ENCODE measurements around the gene COL28A1.

Gene COL28A1

DNA sequence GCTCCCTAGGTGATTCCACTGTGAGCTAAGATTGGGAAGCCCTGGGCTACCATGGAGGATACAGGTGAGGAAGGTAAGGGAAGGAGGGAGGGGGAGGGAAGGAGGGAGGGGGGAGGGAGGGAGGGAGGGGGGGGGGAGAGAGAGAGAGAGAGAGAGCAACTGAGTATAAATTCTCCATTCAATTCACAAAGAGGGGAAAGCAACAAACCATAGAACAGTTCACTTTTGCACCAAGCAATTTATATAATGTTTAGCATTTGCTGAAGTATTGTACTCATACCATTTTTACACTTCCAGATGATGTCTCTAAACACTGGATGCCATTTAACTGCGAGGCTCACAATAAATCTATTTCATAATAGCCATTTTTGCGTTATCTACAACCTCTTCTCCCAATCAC, 118.3 kb downstream of the COL28A1 start:
- no peaks in the 10 kb centered on the region for H3K9me3 ChIP-seq (ENCODE audit: control insufficient read depth, insufficient read depth, low read depth, low read length)
- H3K36me3 ChIP-seq (ENCODE audit: control insufficient read depth in 2 of 2, insufficient read depth in 1 of 2, low read length in 2 of 2): no peaks in the 10 kb centered on the region
- CTCF ChIA-PET: interaction anchor here (0.9 kb wide), 1 partner anchor 312 kb away, joined by 4 read pairs; no protein-coding TSS in a partner anchor
- H3K27ac ChIP-seq (ENCODE audit: extremely low read depth, low read depth, low read length): no peak overlapping the region
- TF ChIP-seq ZNF138 (tag by site-specific recombination; IDR thresholded peaks at IDR 0.05; ENCODE audit: borderline replicate concordance): no peak
- TF ChIP-seq MEIS1 (CRISPR knock-in tag; IDR thresholded peaks at IDR 0.05; ENCODE audit: borderline replicate concordance): no peak
- no peak for TF ChIP-seq ZNF311 (tag by site-specific recombination; IDR thresholded peaks at IDR 0.05; ENCODE audit: borderline replicate concordance)
- TF ChIP-seq ZNF670 (tag by site-specific recombination; IDR thresholded peaks at IDR 0.05; ENCODE audit: low read depth): no peak
- no peak for TF ChIP-seq ZXDB (tag by site-specific recombination; IDR thresholded peaks at IDR 0.05)
- no peak for TF ChIP-seq ZNF157 (tag by site-specific recombination; IDR thresholded peaks at IDR 0.05)
- POLR2A ChIA-PET: no interaction called here
- H3K4me3 ChIP-seq (ENCODE audit: low read depth, low read length): no peak overlapping the region
- H3K4me1 ChIP-seq (ENCODE audit: control insufficient read depth, insufficient read depth, low read length): no peaks in the 10 kb centered on the region

DNA sequence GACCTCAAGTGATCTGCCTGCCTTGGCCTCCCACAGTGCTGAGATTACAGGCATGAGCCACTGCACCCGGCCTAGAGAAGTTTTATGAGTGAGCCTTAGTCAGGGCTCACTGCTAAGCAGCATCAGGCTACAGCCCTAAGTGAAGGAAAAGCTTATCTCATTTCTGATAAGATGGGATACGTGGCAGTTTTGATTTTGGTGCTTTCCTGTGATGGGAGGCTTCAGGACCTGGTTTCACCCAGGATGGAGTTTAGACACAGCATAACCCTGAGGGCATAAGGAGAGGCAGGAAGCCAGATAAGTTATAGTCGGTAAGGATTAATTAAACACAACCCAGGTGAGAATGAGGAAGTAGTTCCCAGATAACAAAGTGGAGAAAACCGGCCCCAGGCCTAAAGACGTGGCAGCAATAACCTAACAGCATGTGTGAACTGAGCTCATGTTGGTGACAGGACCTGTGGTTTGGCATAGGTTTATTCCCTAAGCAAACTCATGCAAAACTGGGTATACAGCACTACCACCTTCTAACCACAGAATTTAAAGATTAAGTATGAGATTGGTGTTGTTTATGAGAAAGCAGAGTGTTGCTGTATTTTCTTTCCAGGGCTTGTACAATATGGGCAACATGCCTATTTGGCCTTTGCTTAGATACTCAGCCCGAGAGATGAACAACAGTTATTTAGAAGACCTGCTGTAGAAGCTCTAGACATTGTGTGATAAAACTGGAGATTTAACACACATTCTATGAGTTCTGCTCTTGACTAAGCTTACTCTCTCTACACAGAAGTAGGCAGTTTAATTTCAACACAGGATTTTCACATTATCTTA, 119.4 kb downstream of the COL28A1 start:
- no peak overlapping the region for H3K4me3 ChIP-seq (ENCODE audit: low read depth, low read length)
- TF ChIP-seq ZNF239 (tag by site-specific recombination; IDR thresholded peaks at IDR 0.05) (no peak), IKZF3 (tag by site-specific recombination; IDR thresholded peaks at IDR 0.05) (no peak), ZNF391 (tag by site-specific recombination; IDR thresholded peaks at IDR 0.05; ENCODE audit: borderline replicate concordance, low read depth) (no peak), ZNF747 (tag by site-specific recombination; IDR thresholded peaks at IDR 0.05) (no peak), ZSCAN16 (tag by site-specific recombination; IDR thresholded peaks at IDR 0.05) (no peak), ZBTB21 (tag by site-specific recombination; IDR thresholded peaks at IDR 0.05) (no peak), ZNF548 (tag by site-specific recombination; IDR thresholded peaks at IDR 0.05) (no peak), ZFHX2 (tag by site-specific recombination; conservative IDR thresholded peaks at IDR 0.05) (no peak)
- TF ChIP-seq, protein P1, sequence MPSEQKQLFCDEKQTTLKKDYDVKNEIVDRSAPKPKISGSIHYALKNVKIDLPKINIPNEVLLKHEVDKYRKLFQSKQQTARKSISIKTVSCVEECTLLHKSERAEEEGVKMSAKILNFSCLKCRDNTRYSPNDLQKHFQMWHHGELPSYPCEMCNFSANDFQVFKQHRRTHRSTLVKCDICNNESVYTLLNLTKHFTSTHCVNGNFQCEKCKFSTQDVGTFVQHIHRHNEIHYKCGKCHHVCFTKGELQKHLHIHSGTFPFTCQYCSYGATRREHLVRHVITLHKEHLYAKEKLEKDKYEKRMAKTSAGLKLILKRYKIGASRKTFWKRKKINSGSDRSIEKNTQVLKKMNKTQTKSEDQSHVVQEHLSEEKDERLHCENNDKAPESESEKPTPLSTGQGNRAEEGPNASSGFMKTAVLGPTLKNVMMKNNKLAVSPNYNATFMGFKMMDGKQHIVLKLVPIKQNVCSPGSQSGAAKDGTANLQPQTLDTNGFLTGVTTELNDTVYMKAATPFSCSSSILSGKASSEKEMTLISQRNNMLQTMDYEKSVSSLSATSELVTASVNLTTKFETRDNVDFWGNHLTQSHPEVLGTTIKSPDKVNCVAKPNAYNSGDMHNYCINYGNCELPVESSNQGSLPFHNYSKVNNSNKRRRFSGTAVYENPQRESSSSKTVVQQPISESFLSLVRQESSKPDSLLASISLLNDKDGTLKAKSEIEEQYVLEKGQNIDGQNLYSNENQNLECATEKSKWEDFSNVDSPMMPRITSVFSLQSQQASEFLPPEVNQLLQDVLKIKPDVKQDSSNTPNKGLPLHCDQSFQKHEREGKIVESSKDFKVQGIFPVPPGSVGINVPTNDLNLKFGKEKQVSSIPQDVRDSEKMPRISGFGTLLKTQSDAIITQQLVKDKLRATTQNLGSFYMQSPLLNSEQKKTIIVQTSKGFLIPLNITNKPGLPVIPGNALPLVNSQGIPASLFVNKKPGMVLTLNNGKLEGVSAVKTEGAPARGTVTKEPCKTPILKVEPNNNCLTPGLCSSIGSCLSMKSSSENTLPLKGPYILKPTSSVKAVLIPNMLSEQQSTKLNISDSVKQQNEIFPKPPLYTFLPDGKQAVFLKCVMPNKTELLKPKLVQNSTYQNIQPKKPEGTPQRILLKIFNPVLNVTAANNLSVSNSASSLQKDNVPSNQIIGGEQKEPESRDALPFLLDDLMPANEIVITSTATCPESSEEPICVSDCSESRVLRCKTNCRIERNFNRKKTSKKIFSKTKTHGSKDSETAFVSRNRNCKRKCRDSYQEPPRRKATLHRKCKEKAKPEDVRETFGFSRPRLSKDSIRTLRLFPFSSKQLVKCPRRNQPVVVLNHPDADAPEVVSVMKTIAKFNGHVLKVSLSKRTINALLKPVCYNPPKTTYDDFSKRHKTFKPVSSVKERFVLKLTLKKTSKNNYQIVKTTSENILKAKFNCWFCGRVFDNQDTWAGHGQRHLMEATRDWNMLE (tag by site-specific recombination; conservative IDR thresholded peaks at IDR 0.05; ENCODE audit: low read depth): no peak
- TF ChIP-seq, protein P2, sequence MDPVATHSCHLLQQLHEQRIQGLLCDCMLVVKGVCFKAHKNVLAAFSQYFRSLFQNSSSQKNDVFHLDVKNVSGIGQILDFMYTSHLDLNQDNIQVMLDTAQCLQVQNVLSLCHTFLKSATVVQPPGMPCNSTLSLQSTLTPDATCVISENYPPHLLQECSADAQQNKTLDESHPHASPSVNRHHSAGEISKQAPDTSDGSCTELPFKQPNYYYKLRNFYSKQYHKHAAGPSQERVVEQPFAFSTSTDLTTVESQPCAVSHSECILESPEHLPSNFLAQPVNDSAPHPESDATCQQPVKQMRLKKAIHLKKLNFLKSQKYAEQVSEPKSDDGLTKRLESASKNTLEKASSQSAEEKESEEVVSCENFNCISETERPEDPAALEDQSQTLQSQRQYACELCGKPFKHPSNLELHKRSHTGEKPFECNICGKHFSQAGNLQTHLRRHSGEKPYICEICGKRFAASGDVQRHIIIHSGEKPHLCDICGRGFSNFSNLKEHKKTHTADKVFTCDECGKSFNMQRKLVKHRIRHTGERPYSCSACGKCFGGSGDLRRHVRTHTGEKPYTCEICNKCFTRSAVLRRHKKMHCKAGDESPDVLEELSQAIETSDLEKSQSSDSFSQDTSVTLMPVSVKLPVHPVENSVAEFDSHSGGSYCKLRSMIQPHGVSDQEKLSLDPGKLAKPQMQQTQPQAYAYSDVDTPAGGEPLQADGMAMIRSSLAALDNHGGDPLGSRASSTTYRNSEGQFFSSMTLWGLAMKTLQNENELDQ (tag by site-specific recombination; IDR thresholded peaks at IDR 0.05; ENCODE audit: low read depth): no peak
- TF ChIP-seq, protein P3, sequence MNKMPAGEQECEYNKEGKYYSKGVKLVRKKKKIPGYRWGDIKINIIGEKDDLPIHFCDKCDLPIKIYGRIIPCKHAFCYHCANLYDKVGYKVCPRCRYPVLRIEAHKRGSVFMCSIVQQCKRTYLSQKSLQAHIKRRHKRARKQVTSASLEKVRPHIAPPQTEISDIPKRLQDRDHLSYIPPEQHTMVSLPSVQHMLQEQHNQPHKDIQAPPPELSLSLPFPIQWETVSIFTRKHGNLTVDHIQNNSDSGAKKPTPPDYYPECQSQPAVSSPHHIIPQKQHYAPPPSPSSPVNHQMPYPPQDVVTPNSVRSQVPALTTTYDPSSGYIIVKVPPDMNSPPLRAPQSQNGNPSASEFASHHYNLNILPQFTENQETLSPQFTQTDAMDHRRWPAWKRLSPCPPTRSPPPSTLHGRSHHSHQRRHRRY (tag by site-specific recombination; IDR thresholded peaks at IDR 0.05): no peak
- TF ChIP-seq, protein P4, sequence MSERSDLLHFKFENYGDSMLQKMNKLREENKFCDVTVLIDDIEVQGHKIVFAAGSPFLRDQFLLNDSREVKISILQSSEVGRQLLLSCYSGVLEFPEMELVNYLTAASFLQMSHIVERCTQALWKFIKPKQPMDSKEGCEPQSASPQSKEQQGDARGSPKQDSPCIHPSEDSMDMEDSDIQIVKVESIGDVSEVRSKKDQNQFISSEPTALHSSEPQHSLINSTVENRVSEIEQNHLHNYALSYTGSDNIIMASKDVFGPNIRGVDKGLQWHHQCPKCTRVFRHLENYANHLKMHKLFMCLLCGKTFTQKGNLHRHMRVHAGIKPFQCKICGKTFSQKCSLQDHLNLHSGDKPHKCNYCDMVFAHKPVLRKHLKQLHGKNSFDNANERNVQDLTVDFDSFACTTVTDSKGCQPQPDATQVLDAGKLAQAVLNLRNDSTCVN (tag by site-specific recombination; optimal IDR thresholded peaks at IDR 0.05): no peak
- CTCF ChIA-PET: interaction anchor here (0.6 to 1.0 kb wide), 4 partner anchors 9 to 311 kb away, joined by 3 to 4 read pairs (median 3); no protein-coding TSS in a partner anchor
- POLR2A ChIA-PET: no interaction called here
- H3K27ac ChIP-seq (ENCODE audit: extremely low read depth, low read depth, low read length): no peak overlapping the region
- H3K4me1 ChIP-seq (ENCODE audit: control insufficient read depth, insufficient read depth, low read length): no peaks in the 10 kb centered on the region
- H3K9me3 ChIP-seq (ENCODE audit: control insufficient read depth, insufficient read depth, low read depth, low read length): no peaks in the 10 kb centered on the region
- H3K36me3 ChIP-seq (ENCODE audit: control insufficient read depth in 2 of 2, insufficient read depth in 1 of 2, low read length in 2 of 2): no peaks in the 10 kb centered on the region
